ENCODE data around the gene SCIN. TPM values are rescaled to one million over a fixed set of nuclear protein-coding genes. Genes with fewer than 3 reads are reported as not detected.

Gene SCIN
- total and polyA plus RNA-seq, 2 of the 8 experiments (the other 6 are each of a cell fraction or from before 2014, with no cell fraction given) = 0.47 to 1.9 TPM

DNA sequence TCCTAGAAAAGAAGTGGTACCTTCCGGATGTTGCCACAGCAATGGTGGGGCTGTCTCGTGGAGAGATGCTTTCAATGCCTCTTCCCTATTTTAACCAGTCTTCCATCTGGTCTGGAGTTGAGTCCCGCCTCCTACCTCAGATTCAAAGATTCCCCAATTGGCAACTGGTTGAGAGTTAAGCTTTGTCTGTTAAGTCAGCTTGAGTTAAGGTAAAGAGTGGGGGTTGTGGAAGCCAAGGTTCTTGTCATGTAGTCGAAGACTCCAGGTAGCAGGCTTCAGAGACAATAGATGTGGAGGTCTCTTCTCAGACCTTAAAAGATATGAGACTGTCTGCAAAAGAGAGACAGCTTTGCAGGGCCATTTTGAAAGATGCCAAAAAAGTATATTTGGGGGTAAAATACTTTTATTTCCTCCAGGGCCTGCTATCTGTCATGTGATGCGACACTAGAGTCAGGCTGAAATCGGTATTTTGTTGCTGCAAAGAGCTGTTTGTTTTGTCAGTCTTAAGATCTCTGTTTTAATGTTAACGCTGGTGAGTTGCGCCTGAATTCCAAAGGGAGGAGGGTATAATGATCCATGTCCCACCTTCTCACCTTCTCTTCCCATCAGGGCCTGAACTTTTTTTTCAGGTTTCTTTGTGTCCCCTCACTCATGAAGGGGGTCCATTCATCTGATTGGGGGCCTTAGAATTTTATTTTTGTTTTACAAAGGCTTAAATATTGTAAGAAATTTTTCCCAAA lies 40.4 kb upstream of the SCIN start:
- FAIRE-seq (peak; percentile 45), DNase-seq (ENCODE audit: low read depth in 1 of 2, low spot score in 2 of 2) (no peak)
- Histone ChIP-seq H3K36me3 (ENCODE audit: control insufficient read depth in 2 of 4, insufficient read depth in 4 of 4, low read length in 3 of 4) (no peaks in the 10 kb centered on the region), H3K27ac (ENCODE audit: low read depth, low read length) (no peak overlapping the region), H3K18ac (ENCODE audit: extremely low read depth, low read length) (peak overlapping the region; percentile 28; the same call in 1 of the 2 replicates), H2AK5ac (ENCODE audit: low read depth, low read length) (no peak overlapping the region), H3K23ac (ENCODE audit: insufficient read length) (no peak overlapping the region), H4K20me1 (replicated peaks in 1 of 2; ENCODE audit: control insufficient read depth in 1 of 2, insufficient read depth in 2 of 2, low read length in 2 of 2) (no peaks in the 10 kb centered on the region), H4K5ac (ENCODE audit: insufficient read length, low read depth, low read length) (no peak overlapping the region), H2BK20ac (ENCODE audit: low read length) (no peak overlapping the region), H3K14ac (ENCODE audit: insufficient read length) (no peak overlapping the region), H3K23me2 (ENCODE audit: low read depth, low read length) (no peaks in the 10 kb centered on the region), H2BK12ac (ENCODE audit: low read depth, low read length) (no peak overlapping the region), H2BK5ac (ENCODE audit: low read depth, low read length) (no peak overlapping the region), H3K4me3 (ENCODE audit: extremely low read depth in 1 of 4, insufficient read depth in 2 of 4, low read depth in 3 of 4, low read length in 4 of 4) (no peak overlapping the region; a peak in 1 of 8 replicates), H3K27me3 (replicated peaks in 1 of 4; ENCODE audit: control insufficient read depth in 3 of 4, extremely low read depth in 1 of 4, insufficient read depth in 3 of 4, low read length in 3 of 4) (no peaks in the 10 kb centered on the region), H2AFZ (ENCODE audit: low read length) (peak overlapping the region; percentile 81), H3K79me2 (ENCODE audit: control insufficient read depth in 1 of 2, insufficient read depth in 2 of 2, low read length in 2 of 2) (no peaks in the 10 kb centered on the region), H3K56ac (replicated peaks; ENCODE audit: insufficient read length, low read depth, low read length) (no peak overlapping the region), H3K4ac (replicated peaks; ENCODE audit: insufficient read length, low read depth, low read length) (no peak overlapping the region), H3K9ac (replicated peaks in 1 of 4; ENCODE audit: extremely low read depth in 1 of 4, low read depth in 3 of 4, low read length in 3 of 4) (no peak overlapping the region), H3K4me2 (ENCODE audit: insufficient read depth in 1 of 2, low read depth in 2 of 2, low read length in 2 of 2) (peak overlapping the region; percentile 19 to 36; a peak in 3 of 4 replicates), H3K4me1 (replicated peaks in 1 of 4; ENCODE audit: control insufficient read depth in 3 of 4, insufficient read depth in 4 of 4, low read length in 3 of 4) (no peaks in the 10 kb centered on the region; a peak in 2 of 7 replicates), H3K9me3 (ENCODE audit: insufficient read depth in 2 of 2, low read depth in 1 of 2, low read length in 1 of 2) (no peaks in the 10 kb centered on the region), H2BK120ac (replicated peaks; ENCODE audit: low read depth, low read length) (no peak overlapping the region), H4K91ac (replicated peaks; ENCODE audit: insufficient read length, low read length) (no peak overlapping the region), H2BK15ac (ENCODE audit: low read length) (no peak overlapping the region), H3K79me1 (ENCODE audit: low read depth, low read length) (no peaks in the 10 kb centered on the region), H4K8ac (ENCODE audit: extremely low read depth, insufficient read depth, low read length) (no peak overlapping the region)
- CTCF ChIA-PET (ENCODE audit: partially characterized antibody) = interaction anchor here (1.0 to 8.2 kb wide), 8 partner anchors 11 to 586 kb away, joined by 3 to 41 read pairs (median 4); partner anchors contain the start of gene ARL4A
- no peak for TF ChIP-seq SP4 (IDR thresholded peaks at IDR 0.05; ENCODE audit: low read length)
- peak; percentile 80 for TF ChIP-seq ASH2L (IDR thresholded peaks at IDR 0.05; ENCODE audit: low read length)
- 58% methylated on average over 8 of the region's 8 CpGs; no CpG with 5 or more reads in 1 of the 2 experiments for whole genome bisulfite sequencing, 2 experiments (ENCODE audit: extremely low coverage in 1 of 2, insufficient coverage in 1 of 2, insufficient read length in 1 of 2, insufficient replicate concordance in 2 of 2, low coverage in 1 of 2, low lambda C conversion rate in 2 of 2, missing lambda C conversion rate in 1 of 2)
- POLR2A ChIA-PET (ENCODE audit: partially characterized antibody) = interaction anchor here (1.1 kb wide), 1 partner anchor 37 kb away, joined by 3 read pairs; no protein-coding TSS in a partner anchor
